HG02798 (cell line): ENCODE data around the gene RGS7.
"Not testable (repeated sequence)": the region's sequence is repeated elsewhere in the genome, so short reads cannot be mapped to it uniquely, and the experiment has no call there.

Source experiments
- ATAC-seq: cut with Tn5 transposase; IDR thresholded peaks from one replicate; pipeline ENCODE4 v1.9.1; 2021; ENCODE audit warnings: mild to moderate bottlenecking; ENCODE audit not compliant: unreplicated experiment, poor library complexity

The RGS7 gene

DNA sequence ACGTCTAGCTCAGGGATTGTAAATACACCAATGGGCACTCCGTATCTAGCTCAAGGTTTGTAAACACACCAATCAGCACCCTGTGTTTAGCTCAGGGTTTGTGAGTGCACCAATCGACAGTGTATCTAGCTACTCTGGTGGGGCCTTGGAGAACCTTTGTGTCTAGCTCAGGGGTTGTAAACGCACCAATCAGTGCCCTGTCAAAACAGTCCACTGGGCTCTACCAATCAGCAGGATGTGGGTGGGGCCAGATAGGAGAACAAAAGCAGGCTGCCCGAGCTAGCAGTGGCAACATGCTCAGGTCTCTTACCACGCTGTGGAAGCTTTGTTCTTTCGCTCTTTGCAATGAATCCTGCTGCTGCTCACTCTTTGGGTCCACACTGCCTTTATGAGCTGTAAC, 593.9 kb downstream of the RGS7 start:
- not testable (repeated sequence) for ATAC-seq

- ATAC-seq, result not testable (repeated sequence)
These were observed 594.5 kb downstream of the RGS7 start for GRCh38 chr1:240762471-240762987.

DNA sequence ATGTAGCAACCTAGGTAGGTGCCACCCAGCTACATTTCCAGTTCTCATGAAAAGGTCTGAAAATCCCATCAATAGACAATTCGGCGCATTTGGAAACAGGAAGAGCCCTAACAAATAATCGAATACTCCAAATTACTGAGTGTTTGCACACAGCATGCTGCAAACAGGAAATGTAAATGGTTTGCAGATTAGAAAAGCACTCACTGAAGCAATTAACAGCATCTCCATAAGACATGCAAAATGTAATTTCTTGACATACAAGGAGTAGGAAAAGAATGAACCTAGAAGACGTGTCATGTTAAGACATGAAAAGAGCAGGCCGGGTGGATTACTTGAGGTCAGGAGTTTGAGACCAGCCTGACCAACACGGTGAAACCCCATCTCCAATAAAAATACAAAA, 598.2 kb downstream of the RGS7 start:
- ATAC-seq, result not testable (repeated sequence)

DNA sequence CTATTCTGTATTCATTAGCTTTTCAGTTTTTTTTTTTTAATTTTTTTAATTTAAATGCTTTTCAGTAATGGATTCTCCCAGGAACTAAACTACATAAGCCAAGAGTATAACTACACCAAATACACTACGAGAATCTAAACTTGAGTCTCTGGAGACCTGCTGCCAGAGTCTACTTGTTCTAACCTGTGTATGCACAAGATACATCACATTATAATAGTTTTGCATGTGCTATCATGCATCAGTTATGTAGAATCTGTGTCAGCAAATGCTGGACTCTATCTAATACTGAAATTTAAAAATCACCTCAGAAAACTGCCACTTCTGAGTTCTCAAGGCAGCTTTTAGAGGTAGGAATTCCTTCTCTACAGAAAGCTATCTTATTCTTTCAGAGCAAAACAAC, 598.7 kb downstream of the RGS7 start:
- ATAC-seq, result no peak

GRCh38 chr1:240747907-240748306, 609.1 kb downstream of the RGS7 start:
- ATAC-seq, result no peak

DNA sequence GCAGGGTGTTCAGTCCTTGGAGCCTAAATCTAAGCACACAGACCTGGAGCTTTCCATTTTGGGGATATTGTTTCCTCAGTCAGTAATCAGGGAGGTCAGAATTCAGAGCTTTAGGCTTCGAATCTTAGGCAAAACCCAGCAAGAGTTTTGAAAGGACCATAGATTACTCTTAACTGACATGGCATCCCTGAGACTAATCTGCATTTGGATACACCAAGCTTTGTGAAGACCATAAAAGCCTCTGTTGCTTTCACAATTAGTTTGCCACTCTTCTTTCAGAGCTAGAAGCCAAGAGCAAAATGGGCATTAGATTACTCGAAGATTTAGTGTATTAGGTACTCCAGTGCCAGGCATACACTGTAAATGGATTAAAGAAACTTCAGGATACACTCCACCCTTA, 613.3 kb downstream of the RGS7 start:
- ATAC-seq, result no peak

DNA sequence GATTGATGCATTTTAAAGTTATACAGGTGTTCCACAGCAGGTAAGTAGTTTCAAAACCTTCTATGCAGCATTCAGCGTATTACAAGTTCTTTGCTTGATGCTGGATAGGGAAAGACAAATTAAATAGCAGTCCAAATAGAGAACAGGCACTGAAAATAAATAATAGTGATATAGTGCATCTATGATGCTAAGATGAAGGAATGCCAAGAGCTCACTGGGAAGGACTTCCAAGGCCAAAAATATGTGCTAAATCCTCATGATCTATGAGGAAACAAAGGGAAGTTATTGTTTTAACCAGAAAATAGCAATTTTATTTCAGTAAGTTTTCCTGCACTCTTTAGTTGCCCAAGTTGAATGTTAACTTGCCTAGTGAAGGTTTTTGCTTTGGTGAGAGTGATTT, 617.3 kb downstream of the RGS7 start:
- no peak for ATAC-seq

DNA sequence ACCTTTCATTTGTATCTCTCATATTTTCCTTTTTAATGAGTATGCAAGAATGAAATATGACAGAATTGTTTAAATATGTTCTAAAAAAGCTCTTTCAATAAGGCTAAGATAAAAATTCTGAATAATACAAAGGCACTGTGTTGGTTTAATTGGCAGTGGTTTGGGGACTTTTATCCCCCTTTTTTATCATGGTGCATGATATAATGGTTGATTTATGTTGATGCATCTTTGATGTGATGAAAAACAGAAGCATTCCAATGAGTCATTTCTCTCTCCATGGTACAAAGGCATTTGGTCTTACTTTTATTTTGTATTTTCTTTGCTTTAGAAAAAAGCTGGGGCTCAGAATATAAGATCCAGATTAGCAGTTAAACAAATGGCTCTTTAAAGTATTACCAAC, 617.9 kb downstream of the RGS7 start:
- ATAC-seq, result no peak

DNA sequence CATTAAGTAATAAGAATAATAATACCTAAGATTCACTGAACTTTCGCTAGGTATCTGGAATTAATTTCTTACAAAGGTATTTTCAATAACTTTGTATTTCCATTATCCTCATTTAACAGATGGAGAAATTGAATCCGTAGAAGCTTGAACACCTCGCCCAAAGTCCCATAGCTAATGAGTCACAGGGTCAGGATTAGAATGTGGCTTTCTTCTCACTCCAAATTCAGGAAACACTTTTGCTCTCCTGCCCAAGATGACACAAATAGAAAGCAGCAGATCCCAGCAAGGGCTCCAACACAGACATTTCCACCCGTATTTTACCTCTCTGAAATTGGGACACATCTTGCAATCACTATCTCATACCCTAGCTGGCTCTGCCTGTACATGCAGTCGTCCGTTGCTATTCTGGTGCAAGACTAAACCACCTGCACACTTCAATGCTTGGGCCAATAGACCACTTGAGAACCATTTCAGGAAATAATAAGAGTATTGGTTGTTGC, 619.2 kb downstream of the RGS7 start:
- no peak for ATAC-seq

DNA sequence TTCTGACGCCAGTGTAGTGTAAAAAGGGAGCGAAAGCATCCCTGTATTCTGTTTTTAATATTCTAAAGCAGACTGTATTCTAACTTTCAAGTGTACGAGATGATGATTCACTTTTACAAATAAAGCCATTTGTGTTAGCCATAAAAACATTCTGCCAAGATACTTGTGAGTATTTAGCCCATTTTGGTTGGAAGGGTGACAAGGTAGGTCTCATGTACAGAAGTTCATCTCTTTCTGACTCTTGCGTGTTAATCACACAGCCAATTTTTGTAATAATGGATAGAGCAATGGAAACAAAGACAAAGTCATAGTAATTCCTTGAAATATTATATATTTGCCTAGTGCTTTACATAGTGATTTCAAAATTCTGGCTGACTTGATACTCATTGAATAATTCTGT, 619.7 kb downstream of the RGS7 start:
- no peak for ATAC-seq

DNA sequence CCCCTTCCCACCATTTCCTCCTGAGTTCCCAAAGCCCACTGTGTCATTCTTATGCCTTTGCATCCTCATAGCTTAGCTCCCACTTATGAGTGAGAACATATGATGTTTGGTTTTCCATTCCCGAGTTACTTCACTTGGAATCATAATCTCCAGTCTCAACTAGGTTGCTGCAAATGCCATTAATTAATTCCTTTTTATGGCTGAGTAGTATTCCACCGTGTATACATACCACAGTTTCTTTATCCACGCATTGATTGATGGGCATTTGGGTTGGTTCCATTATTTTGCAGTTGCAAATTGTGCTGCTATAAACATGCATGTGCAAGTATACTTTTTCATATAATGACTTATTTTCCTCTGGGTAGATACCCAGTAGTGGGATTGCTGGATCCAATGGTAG, 622.3 kb downstream of the RGS7 start:
- not testable (repeated sequence) for ATAC-seq

- ATAC-seq, result no peak
These were observed 623.0 kb downstream of the RGS7 start for GRCh38 chr1:240734001-240734400.

- peak; percentile 86 for ATAC-seq
These were observed 624.6 kb downstream of the RGS7 start for GRCh38 chr1:240732390-240732789.
